ENCODE measurements around the gene NKX2-2. TPM values are rescaled to one million over a fixed set of nuclear protein-coding genes. Genes with fewer than 3 reads are reported as not detected.

The NKX2-2 gene
- polyA plus RNA-seq, 2 of the 4 experiments (the other 2 are of a cell fraction) = not detected

DNA sequence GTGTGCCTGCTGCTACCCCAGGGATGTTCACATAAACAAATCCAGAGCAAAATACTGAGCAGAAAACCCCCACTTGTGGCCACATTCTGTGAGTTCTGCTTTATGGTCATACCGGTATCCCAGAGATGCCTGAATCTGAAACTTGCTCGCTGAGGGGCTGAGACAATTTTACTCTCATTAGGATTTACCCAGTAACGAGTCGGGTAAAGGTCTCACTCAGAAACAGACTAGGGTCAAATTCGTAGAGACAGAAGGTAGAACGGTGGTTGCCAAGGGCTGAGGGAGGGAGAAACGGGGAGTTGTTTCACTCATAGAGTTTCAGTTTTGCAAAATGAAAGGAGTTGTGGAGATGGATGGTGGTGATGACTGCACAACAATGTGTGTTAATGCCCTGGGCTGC, 45.4 kb upstream of the NKX2-2 start:
- CTCF ChIA-PET = interaction anchor here (0.7 to 4.8 kb wide), 3 partner anchors 13 to 54 kb away, joined by 3 to 39 read pairs (median 3); no protein-coding TSS in a partner anchor
- H3K4me1 ChIP-seq = no peaks in the 10 kb centered on the region
- ATAC-seq = no peak

DNA sequence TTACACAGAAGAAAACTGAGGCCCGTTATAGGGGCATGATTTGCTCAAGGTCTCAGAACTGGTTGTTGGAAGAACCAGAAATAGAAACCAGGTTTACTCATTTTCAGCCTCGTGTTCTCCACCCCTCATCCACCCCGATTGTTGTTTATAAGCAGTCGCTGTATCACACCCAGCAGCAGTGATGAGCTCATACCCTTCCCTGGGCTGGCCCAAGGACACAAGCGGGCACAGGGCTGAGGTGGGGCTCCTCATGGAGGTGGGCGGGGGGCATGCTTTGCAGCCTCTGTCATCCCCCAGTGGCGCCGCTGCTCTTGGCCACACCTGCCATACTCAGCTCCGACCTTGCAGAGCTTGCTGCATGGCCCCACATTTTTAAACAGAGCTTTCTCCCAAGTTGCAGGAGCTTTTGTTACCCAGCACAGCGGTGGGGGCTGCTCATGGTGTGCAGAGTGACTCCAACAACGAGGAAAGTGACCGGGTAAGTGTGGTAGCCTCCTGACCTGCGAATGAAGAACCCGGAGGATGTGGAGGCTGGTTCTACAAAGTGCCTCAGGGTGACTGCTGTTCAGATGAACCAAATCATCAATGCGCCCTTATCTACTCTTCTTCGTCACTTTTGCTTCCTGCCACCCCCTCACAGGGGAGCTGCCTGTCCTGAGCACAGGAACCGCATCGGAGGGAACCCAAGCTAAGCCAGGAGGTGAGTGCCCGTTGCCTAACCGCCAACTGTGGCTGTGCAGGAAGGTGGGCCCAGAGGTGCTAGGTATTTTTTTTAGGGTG, 43.6 kb upstream of the NKX2-2 start:
- TF ChIP-seq CEBPB (IDR thresholded peaks at IDR 0.05) (no peak), CBX2 (IDR thresholded peaks at IDR 0.05; ENCODE audit: borderline replicate concordance, low read depth) (no peak), NFE2L2 (conservative IDR thresholded peaks at IDR 0.05; ENCODE audit: low read length) (no peak), EHF (CRISPR knock-in tag; IDR thresholded peaks at IDR 0.05) (no peak), FOSB (CRISPR knock-in tag; IDR thresholded peaks at IDR 0.05) (no peak), CBX8 (IDR thresholded peaks at IDR 0.05) (no peak), FOSL2 (IDR thresholded peaks at IDR 0.05) (no peak), FOSL2 (CRISPR knock-in tag; IDR thresholded peaks at IDR 0.05) (no peak), ESRRA (IDR thresholded peaks at IDR 0.05; ENCODE audit: borderline replicate concordance, low read length) (no peak), CHD2 (IDR thresholded peaks at IDR 0.05; ENCODE audit: low read length, partially characterized antibody) (no peak), FOXS1 (CRISPR knock-in tag; IDR thresholded peaks at IDR 0.05) (no peak), ZFP36 (IDR thresholded peaks at IDR 0.05; ENCODE audit: borderline replicate concordance, partially characterized antibody) (no peak)
- TF ChIP-seq, protein P1, sequence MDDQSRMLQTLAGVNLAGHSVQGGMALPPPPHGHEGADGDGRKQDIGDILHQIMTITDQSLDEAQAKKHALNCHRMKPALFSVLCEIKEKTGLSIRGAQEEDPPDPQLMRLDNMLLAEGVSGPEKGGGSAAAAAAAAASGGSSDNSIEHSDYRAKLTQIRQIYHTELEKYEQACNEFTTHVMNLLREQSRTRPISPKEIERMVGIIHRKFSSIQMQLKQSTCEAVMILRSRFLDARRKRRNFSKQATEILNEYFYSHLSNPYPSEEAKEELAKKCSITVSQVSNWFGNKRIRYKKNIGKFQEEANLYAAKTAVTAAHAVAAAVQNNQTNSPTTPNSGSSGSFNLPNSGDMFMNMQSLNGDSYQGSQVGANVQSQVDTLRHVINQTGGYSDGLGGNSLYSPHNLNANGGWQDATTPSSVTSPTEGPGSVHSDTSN (IDR thresholded peaks at IDR 0.05) = no peak
- TF ChIP-seq, protein P2, sequence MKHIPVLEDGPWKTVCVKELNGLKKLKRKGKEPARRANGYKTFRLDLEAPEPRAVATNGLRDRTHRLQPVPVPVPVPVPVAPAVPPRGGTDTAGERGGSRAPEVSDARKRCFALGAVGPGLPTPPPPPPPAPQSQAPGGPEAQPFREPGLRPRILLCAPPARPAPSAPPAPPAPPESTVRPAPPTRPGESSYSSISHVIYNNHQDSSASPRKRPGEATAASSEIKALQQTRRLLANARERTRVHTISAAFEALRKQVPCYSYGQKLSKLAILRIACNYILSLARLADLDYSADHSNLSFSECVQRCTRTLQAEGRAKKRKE (CRISPR knock-in tag; IDR thresholded peaks at IDR 0.05; ENCODE audit: low read depth) = no peak
- ChIA-PET CTCF (interaction anchor here (0.6 to 4.0 kb wide), 6 partner anchors 11 to 320 kb away, joined by 3 to 29 read pairs (median 4); no protein-coding TSS in a partner anchor), POLR2A (no interaction called here)
- ATAC-seq (no peak), DNase-seq (ENCODE audit: low read depth in 1 of 2, low spot score in 1 of 2) (no peak), FAIRE-seq (no peak)
- Histone ChIP-seq H3K27ac (no peak overlapping the region), H3K4me3 (no peak overlapping the region), H3K9me3 (no peaks in the 10 kb centered on the region), H3K4me1 (no peaks in the 10 kb centered on the region), H3K4me2 (no peak overlapping the region)
- 35% methylated on average over 19 of the region's 20 CpGs for WGBS (ENCODE audit: missing lambda C conversion rate)

More for the DNA sequence above, 45.4 kb upstream of the NKX2-2 start:
- Histone ChIP-seq H3K27ac (no peak overlapping the region), H3K4me3 (no peak overlapping the region), H3K9me3 (peaks cover 3% of the 10 kb centered on the region; the same call in 1 of the 3 replicates), H3K4me2 (no peak overlapping the region)
- TF ChIP-seq HOXB5 (CRISPR knock-in tag; IDR thresholded peaks at IDR 0.05) (no peak), POLR2A (IDR thresholded peaks at IDR 0.05; ENCODE audit: low read length) (no peak), FOXS1 (CRISPR knock-in tag; IDR thresholded peaks at IDR 0.05) (no peak), KDM1A (IDR thresholded peaks at IDR 0.05; ENCODE audit: low read depth) (no peak), HOXA7 (CRISPR knock-in tag; IDR thresholded peaks at IDR 0.05) (no peak), HEYL (CRISPR knock-in tag; IDR thresholded peaks at IDR 0.05) (no peak)
- FAIRE-seq (no peak), DNase-seq (ENCODE audit: low read depth in 1 of 2, low spot score in 1 of 2) (no peak)
- WGBS (ENCODE audit: missing lambda C conversion rate) = 11% methylated on average over 7 of the region's 7 CpGs
- POLR2A ChIA-PET = no interaction called here

DNA sequence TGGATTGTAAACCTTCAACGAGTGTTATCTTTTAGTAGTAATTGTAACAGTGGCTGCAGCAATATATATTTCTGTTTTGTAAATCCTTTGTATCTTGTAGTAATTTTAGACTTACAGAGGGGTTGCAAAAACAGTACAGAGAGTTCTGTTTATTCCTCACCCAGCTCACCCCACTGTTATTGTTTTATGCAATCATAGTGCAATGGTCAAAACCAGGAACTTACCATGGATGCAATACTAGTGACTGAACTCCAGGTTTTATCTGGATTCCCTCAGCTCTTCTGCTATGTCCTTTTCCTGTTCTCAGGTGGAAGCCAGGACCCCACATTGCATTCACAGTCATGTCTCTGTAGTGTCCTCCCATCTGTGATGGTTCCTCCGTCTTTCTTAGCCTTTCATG, 42.5 kb upstream of the NKX2-2 start:
- DNase-seq (ENCODE audit: low read depth in 1 of 2, low spot score in 1 of 2) (no peak), ATAC-seq (no peak), FAIRE-seq (peak; percentile 43)
- no peaks in the 10 kb centered on the region for H3K9me3 ChIP-seq
- TF ChIP-seq TP53 (CRISPR knock-in tag; IDR thresholded peaks at IDR 0.05) = no peak
- TF ChIP-seq, protein P1 (IDR thresholded peaks at IDR 0.05) = no peak
- TF ChIP-seq HOXA7 (CRISPR knock-in tag; IDR thresholded peaks at IDR 0.05) = no peak
- no peak for TF ChIP-seq EHF (CRISPR knock-in tag; IDR thresholded peaks at IDR 0.05)
- no peak for TF ChIP-seq NR3C1 (IDR thresholded peaks at IDR 0.05)
- no peak for TF ChIP-seq ZNF302 (CRISPR knock-in tag; IDR thresholded peaks at IDR 0.05)
- no peak for TF ChIP-seq POLR2A (IDR thresholded peaks at IDR 0.05; ENCODE audit: low read length)
- TF ChIP-seq NPAS2 (CRISPR knock-in tag; IDR thresholded peaks at IDR 0.05; ENCODE audit: borderline replicate concordance) = no peak
- TF ChIP-seq, protein P3, sequence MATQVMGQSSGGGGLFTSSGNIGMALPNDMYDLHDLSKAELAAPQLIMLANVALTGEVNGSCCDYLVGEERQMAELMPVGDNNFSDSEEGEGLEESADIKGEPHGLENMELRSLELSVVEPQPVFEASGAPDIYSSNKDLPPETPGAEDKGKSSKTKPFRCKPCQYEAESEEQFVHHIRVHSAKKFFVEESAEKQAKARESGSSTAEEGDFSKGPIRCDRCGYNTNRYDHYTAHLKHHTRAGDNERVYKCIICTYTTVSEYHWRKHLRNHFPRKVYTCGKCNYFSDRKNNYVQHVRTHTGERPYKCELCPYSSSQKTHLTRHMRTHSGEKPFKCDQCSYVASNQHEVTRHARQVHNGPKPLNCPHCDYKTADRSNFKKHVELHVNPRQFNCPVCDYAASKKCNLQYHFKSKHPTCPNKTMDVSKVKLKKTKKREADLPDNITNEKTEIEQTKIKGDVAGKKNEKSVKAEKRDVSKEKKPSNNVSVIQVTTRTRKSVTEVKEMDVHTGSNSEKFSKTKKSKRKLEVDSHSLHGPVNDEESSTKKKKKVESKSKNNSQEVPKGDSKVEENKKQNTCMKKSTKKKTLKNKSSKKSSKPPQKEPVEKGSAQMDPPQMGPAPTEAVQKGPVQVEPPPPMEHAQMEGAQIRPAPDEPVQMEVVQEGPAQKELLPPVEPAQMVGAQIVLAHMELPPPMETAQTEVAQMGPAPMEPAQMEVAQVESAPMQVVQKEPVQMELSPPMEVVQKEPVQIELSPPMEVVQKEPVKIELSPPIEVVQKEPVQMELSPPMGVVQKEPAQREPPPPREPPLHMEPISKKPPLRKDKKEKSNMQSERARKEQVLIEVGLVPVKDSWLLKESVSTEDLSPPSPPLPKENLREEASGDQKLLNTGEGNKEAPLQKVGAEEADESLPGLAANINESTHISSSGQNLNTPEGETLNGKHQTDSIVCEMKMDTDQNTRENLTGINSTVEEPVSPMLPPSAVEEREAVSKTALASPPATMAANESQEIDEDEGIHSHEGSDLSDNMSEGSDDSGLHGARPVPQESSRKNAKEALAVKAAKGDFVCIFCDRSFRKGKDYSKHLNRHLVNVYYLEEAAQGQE (IDR thresholded peaks at IDR 0.05) = no peak
- TF ChIP-seq GATA3 (IDR thresholded peaks at IDR 0.05; ENCODE audit: borderline replicate concordance) = no peak
- TF ChIP-seq RAD21 (conservative IDR thresholded peaks at IDR 0.05 in 1 of 2, IDR thresholded peaks at IDR 0.05 in 1 of 2) = no peak
- ChIA-PET CTCF (interaction anchor here (0.6 to 4.0 kb wide), 6 partner anchors 12 to 318 kb away, joined by 3 to 29 read pairs (median 4); no protein-coding TSS in a partner anchor), POLR2A (no interaction called here)
- WGBS (ENCODE audit: missing lambda C conversion rate) = 11% methylated on average over 2 of the region's 2 CpGs
- no peak overlapping the region for H3K4me3 ChIP-seq
- H3K4me2 ChIP-seq = no peak overlapping the region
- H3K4me1 ChIP-seq = no peaks in the 10 kb centered on the region
- H3K27ac ChIP-seq = no peak overlapping the region
